ENCODE measurements around the gene LCN1. TPM values are rescaled to one million over a fixed set of nuclear protein-coding genes. Genes with fewer than 3 reads are reported as not detected.
"Not testable (repeated sequence)": the region's sequence is repeated elsewhere in the genome, so short reads cannot be mapped to it uniquely, and the experiment has no call there.

LCN1 gene
- total RNA-seq, 4 donors from 2014 or later = not detected

DNA sequence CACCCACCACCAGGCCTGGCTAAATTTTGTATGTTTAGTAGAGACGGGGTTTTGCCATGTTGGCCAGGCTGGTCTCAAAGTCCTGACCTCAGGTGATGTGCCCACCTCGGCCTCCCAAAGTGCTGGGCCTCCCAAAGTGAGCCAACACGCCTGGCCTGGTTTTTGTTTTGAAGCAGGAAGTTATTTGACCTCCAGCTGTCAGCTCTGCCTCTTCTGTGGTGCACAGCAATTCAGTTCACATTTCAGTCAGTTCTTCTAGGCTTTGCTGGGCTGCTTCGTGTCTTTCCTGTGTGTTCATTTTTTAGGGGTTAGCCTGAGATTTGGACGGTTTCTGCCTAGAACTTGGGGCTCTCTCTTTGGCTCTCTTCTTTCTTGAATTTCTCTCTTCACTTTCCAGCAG lies 8.9 kb downstream of the LCN1 start:
- Histone ChIP-seq H3K36me3 (no peaks in the 10 kb centered on the region), H3K4me1 (no peaks in the 10 kb centered on the region), H3K27me3 (no peaks in the 10 kb centered on the region), H3K4me3 (no peak overlapping the region), H3K27ac (no peak overlapping the region), H3K9me3 (no peaks in the 10 kb centered on the region)
- intact Hi-C loops (cut with DNase I; ENCODE audit: low total_unique reads) (no loop called here), in situ Hi-C loops (cut with MboI; ENCODE audit: low pct_ligation_motif_present in 1 of 4, low pct_unique_long_range_greater_than_20kb in 1 of 4, low sequenced_read_pairs in 3 of 4) (no loop called here)
- no peak for TF ChIP-seq POLR2AphosphoS5 (IDR thresholded peaks at IDR 0.05)
- TF ChIP-seq EP300 (IDR thresholded peaks at IDR 0.05; ENCODE audit: low read depth) = no peak
- TF ChIP-seq, protein P1, sequence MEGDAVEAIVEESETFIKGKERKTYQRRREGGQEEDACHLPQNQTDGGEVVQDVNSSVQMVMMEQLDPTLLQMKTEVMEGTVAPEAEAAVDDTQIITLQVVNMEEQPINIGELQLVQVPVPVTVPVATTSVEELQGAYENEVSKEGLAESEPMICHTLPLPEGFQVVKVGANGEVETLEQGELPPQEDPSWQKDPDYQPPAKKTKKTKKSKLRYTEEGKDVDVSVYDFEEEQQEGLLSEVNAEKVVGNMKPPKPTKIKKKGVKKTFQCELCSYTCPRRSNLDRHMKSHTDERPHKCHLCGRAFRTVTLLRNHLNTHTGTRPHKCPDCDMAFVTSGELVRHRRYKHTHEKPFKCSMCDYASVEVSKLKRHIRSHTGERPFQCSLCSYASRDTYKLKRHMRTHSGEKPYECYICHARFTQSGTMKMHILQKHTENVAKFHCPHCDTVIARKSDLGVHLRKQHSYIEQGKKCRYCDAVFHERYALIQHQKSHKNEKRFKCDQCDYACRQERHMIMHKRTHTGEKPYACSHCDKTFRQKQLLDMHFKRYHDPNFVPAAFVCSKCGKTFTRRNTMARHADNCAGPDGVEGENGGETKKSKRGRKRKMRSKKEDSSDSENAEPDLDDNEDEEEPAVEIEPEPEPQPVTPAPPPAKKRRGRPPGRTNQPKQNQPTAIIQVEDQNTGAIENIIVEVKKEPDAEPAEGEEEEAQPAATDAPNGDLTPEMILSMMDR (IDR thresholded peaks at IDR 0.05) = no peak
- TF ChIP-seq POLR2A (IDR thresholded peaks at IDR 0.05) = no peak
- WGBS, 2 donors (ENCODE audit: low coverage in 1 of 2) = 55 to 84% methylated on average over 5 of the region's 5 CpGs
- no peak for DNase-seq

DNA sequence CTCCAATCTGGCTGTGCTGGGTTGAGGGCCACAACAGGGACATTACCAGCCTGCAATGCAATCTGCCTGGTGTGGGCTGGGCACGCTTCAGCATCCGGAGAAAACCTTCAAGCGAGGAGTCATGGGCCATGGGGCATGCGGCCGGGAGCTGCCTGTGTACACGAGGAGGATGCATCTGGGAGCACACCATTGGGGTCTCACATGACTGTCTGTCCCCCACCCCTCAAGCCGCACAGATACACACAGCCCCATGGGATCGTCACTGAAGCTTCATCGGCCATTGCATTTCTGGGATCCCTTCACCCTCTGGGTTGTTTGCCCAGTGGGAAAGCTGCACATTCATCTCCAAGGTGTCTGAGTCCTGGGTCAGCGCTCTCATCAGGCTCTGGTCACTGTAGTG lies 9.9 kb downstream of the LCN1 start:
- H3K27me3 ChIP-seq = no peaks in the 10 kb centered on the region
- TF ChIP-seq, protein P1 (IDR thresholded peaks at IDR 0.05) = no peak
- no peak for TF ChIP-seq POLR2A (IDR thresholded peaks at IDR 0.05)
- TF ChIP-seq POLR2AphosphoS5 (IDR thresholded peaks at IDR 0.05) = no peak
- no peak for TF ChIP-seq EP300 (IDR thresholded peaks at IDR 0.05; ENCODE audit: low read depth)
- in situ Hi-C loops (cut with MboI; ENCODE audit: low pct_ligation_motif_present in 1 of 4, low pct_unique_long_range_greater_than_20kb in 1 of 4, low sequenced_read_pairs in 3 of 4) = no loop called here

DNA sequence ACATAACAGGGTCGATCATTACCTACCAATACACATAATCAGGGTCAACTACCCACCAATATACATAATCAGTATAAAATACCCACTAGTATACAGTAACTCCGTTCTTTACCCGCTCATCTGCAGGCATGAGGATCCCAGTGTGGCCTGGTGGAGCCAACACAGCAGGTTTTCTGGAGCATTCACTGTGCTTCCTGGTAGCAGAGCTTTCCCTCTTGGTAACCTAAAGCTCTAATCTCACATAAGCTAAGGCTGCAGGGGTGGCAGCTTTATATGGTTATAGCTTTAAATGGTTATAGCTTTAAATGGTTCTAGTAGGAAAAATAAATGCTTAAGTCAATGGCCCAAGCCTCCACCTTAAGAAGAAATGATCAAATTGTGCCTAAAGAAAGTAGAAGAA lies 11.9 kb downstream of the LCN1 start:
- TF ChIP-seq, protein P1 (IDR thresholded peaks at IDR 0.05) = no peak
- TF ChIP-seq EP300 (IDR thresholded peaks at IDR 0.05; ENCODE audit: low read depth) (no peak), POLR2AphosphoS5 (IDR thresholded peaks at IDR 0.05) (no peak), POLR2A (IDR thresholded peaks at IDR 0.05) (no peak)
- Histone ChIP-seq H3K36me3 (no peaks in the 10 kb centered on the region), H3K9me3 (no peaks in the 10 kb centered on the region), H3K27ac (no peak overlapping the region), H3K4me3 (no peak overlapping the region), H3K27me3 (no peaks in the 10 kb centered on the region), H3K4me1 (no peaks in the 10 kb centered on the region)
- in situ Hi-C loops (cut with MboI; ENCODE audit: low pct_ligation_motif_present in 1 of 4, low pct_unique_long_range_greater_than_20kb in 1 of 4, low sequenced_read_pairs in 3 of 4) (no loop called here), intact Hi-C loops (cut with DNase I; ENCODE audit: low total_unique reads) (no loop called here)
- 80 to 95% methylated on average over 1 to 3 of the region's 3 CpGs for WGBS, 2 donors (ENCODE audit: low coverage in 1 of 2)
- DNase-seq = no peak

More for the DNA sequence above, 9.9 kb downstream of the LCN1 start:
- Histone ChIP-seq H3K4me3 (no peak overlapping the region), H3K36me3 (no peaks in the 10 kb centered on the region), H3K9me3 (no peaks in the 10 kb centered on the region), H3K27ac (no peak overlapping the region), H3K4me1 (no peaks in the 10 kb centered on the region)
- intact Hi-C loops (cut with DNase I; ENCODE audit: low total_unique reads) = no loop called here
- no peak for DNase-seq
- 88% methylated on average over 10 of the region's 10 CpGs; no CpG with 5 or more reads in 1 of the 2 donors for whole genome bisulfite sequencing, 2 donors (ENCODE audit: low coverage in 1 of 2)

DNA sequence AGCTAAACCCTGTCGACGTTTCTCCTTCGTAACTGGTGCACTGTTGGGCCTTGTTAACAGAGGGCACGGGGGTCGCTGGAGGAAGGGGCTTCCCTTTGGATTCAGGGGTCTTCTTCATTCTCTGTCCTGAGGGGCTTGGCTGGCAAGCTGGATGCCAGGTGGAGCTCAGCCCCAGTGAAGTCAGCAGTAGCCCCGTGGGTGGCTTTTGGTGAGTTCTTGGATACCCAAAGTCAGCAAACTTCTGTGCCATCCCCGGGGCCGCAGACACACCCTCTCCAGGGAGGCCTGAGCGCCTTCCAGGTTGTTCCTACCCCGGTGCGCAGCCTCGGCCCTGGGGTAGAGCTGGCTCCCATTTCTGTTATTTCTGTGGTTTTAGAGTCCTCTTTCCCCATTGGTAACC lies 12.4 kb downstream of the LCN1 start:
- no peaks in the 10 kb centered on the region for H3K36me3 ChIP-seq
- no peaks in the 10 kb centered on the region for H3K4me1 ChIP-seq
- H3K4me3 ChIP-seq = no peak overlapping the region
- no peaks in the 10 kb centered on the region for H3K9me3 ChIP-seq
- 84 to 89% methylated on average over 6 to 12 of the region's 12 CpGs for WGBS, 2 donors (ENCODE audit: low coverage in 1 of 2)
- H3K27ac ChIP-seq = no peak overlapping the region
- DNase-seq = no peak
- H3K27me3 ChIP-seq = no peaks in the 10 kb centered on the region
- in situ Hi-C loops (cut with MboI; ENCODE audit: low pct_ligation_motif_present in 1 of 4, low pct_unique_long_range_greater_than_20kb in 1 of 4, low sequenced_read_pairs in 3 of 4) (no loop called here), intact Hi-C loops (cut with DNase I; ENCODE audit: low total_unique reads) (no loop called here)
- TF ChIP-seq, protein P1 (IDR thresholded peaks at IDR 0.05) = no peak
- no peak for TF ChIP-seq POLR2A (IDR thresholded peaks at IDR 0.05)
- no peak for TF ChIP-seq POLR2AphosphoS5 (IDR thresholded peaks at IDR 0.05)
- no peak for TF ChIP-seq EP300 (IDR thresholded peaks at IDR 0.05; ENCODE audit: low read depth)

DNA sequence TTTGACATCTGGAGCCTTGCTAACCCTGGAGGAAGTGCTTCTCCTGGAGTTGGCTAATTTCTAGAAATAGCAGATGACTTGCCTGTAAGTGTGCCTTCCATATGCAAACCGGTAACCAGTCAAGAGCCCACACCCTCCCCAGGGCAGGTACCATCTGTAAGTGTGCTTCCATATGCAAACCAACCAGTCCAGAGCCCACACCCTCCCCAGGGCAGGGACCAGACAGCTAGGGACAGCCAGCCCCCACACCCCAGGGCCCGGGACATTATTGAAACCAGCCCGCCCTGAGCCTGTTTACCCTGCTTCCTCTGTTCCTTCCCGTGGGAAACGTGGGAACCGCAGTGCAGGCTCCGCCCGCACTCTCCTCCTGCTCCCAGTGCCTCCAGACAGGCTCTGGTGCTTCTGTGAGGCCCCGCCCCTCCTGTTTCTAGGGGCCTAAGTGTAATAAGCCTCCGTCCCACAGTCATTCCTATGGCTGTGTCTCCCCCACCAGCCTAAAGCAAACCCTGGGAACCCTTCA lies 13.0 kb downstream of the LCN1 start:
- H3K4me1 ChIP-seq; DNase-seq; intact Hi-C loops (cut with DNase I; ENCODE audit: low total_unique reads); H3K9me3 ChIP-seq; H3K27me3 ChIP-seq; H3K36me3 ChIP-seq; in situ Hi-C loops (cut with MboI; ENCODE audit: low pct_ligation_motif_present in 1 of 4, low pct_unique_long_range_greater_than_20kb in 1 of 4, low sequenced_read_pairs in 3 of 4); H3K4me3 ChIP-seq; H3K27ac ChIP-seq: not testable (repeated sequence)
- WGBS, 2 donors (ENCODE audit: low coverage in 1 of 2) = 32% methylated on average over 6 of the region's 10 CpGs; no CpG with 5 or more reads in 1 of the 2 donors

DNA sequence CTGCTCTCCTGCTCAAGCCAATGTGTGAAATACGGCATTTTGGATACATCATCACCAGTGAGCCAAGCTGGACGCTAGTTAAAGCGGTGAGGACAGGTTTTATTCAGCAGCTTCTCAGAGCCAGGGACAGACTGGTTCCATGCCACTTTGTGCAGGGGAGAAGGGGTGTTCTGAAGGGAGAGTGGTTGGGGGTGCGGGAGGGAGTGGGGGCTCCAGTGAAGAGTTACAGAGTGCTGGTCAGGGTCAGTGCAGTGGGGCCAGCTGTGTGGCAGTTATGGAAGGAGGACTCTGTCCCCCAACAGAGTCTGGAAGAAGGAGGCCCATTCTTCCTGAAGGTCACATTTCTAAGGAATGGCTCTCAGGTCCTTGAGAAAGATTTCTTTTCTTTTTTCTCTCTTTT lies 13.6 kb downstream of the LCN1 start:
- in situ Hi-C loops (cut with MboI; ENCODE audit: low pct_ligation_motif_present in 1 of 4, low pct_unique_long_range_greater_than_20kb in 1 of 4, low sequenced_read_pairs in 3 of 4); DNase-seq; H3K27ac ChIP-seq; H3K36me3 ChIP-seq; H3K9me3 ChIP-seq; H3K27me3 ChIP-seq; H3K4me1 ChIP-seq; intact Hi-C loops (cut with DNase I; ENCODE audit: low total_unique reads); H3K4me3 ChIP-seq: not testable (repeated sequence)
- 70% methylated on average over 4 of the region's 4 CpGs; no CpG with 5 or more reads in 1 of the 2 donors for WGBS, 2 donors (ENCODE audit: low coverage in 1 of 2)

DNA sequence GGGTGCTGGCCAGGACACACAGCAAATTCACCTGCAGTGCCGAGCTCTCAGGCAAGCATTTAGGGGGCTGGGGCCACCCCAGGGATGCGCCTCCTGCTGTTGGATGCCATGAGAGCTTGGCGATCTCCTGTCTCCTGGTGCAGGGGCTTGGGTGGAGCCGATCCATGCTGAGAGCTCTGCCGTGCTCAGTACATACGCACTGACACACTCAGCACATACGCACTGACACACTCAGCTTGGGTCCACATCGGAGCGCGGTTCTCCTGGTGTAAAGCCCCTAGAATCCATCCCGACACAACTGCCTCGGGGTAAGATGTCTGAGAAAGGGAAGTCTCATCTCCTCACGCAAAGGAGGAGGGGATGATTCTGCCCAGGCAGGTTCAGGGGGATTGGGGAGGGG lies 14.4 kb downstream of the LCN1 start:
- intact Hi-C loops (cut with DNase I; ENCODE audit: low total_unique reads); H3K4me1 ChIP-seq; in situ Hi-C loops (cut with MboI; ENCODE audit: low pct_ligation_motif_present in 1 of 4, low pct_unique_long_range_greater_than_20kb in 1 of 4, low sequenced_read_pairs in 3 of 4); H3K27me3 ChIP-seq; H3K4me3 ChIP-seq; H3K9me3 ChIP-seq; DNase-seq; H3K27ac ChIP-seq; H3K36me3 ChIP-seq: not testable (repeated sequence)
- WGBS, 2 donors (ENCODE audit: low coverage in 1 of 2) = 77% methylated on average over 10 of the region's 13 CpGs; no CpG with 5 or more reads in 1 of the 2 donors

All from transverse colon (tissue), 4 donors.